GM12872 (cell line): ENCODE data around the gene LEFTY1.

Source experiments
- CTCF ChIP-seq: IDR thresholded peaks from 3 replicates; pipeline ENCODE4 v1.5.1; 2011; ENCODE audit warnings: low read depth, mild to moderate bottlenecking, low read length, moderate library complexity; ENCODE audit not compliant: insufficient read depth

LEFTY1 gene

GRCh38 chr1:225930566-225930965 is 41.6 kb upstream of the LEFTY1 start:
- no peak for TF ChIP-seq CTCF

DNA sequence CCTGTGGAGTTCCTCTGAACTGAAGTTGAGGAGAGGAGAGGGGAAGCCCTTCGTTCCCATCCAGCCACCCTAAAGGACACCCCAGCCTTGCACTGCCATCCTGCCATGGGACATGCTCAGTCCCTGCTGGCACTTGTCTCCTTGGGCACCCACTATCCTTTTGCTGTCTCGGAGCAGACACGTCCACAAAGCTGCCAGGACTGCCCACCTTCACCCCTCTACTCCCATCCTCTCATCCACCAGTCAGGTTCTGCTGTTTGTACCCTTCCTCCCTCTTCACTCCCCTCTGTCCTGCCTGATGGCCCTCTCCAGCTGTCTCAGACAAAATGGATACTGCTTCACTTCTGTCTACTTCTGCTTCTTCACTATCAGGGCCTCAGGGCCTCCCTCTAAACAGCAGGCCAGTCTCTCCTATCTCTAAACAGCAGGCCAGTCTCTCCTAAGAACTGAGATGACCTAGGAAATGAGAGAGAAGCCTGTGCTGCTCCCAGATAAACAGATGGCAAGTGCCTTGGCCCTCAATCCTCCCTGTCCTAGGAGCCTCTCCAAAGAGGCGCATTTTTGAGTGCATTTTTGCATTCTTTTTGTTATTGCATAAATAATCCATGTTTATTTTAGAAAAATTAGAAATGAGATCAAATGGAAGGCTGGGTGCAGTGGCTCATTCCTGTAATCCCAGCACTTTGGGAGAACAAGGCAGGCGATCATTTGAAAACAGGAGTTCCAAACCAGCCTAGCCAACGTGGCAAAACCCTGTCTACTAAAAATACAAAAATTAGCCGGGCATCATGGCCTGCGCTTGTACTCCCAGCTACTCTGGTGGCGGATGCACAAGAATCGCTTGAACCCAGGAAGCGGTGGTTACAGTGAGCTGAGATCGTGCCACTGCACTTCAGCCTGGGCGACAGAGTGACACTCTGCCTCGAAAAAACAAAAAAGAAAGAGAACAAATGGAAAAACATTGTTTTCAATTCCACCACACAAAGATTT is 39.5 kb upstream of the LEFTY1 start:
- no peak for TF ChIP-seq CTCF

DNA sequence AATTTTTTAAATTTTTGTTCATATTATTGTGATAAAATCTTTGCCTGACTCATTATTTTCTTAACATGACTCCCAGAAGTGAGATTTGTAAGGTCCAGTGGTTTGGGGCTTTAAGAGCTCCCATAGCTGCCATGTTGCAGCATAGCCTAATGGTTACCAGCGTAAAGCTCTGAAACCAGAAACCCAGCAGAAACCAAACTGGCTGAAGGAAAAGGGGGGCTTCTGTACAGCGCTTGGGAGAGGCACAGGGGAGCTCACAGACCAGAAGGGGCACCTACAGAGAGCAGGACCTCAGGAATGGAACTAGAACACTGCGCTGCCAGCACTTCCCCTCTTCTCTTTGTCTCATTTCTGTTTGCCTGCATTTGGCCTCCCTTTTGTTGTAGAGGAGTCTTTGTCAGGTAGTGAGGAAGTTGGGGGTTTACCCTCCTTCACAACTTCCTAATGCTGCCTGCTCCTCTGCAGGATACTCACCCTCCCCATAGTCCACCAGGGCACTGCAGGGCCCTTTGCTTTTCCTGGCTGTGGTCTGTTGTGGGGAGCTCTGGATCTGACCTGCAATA is 37.7 kb upstream of the LEFTY1 start:
- TF ChIP-seq CTCF: no peak

DNA sequence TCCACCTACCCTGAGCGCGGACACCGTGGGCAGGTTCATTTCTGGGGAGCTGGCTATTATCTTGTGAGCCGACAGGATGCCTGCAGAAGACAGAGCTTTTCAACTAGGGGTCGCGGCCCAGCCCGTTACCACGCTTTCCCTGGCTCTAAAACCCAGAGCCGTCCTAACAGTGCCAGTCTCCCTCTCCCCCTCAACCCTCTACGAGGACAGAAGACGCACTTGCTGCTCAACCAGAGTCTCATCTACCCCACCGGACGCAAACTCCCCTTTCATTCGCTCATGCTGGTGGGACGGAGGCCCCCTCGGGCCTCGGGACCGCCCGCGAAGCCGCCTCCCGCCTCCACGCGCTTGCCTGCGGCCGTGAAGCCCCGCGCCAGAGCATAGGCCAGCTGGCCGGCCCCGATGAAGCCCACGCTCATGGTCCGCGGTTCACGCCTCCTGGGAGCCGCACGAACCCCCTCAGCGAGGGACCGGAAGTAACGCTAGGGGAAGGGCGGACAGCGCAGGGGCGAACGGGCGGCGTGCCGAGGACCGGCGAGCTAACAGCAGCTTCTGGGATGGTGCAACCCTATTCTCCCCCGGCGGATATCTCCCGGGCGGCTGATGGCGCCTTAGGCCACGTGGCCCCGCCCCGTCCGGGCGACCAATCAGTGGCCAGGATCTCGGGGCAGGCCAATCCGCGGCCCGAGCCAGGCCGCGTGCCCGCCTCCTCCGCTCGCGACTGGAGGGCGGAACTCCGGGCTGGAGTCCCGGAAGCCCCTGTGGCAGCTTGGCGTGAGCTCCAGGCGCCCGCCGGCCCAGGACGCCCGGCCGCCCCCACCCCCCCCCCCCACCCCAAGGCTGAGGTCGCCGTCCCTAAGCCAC is 35.0 kb upstream of the LEFTY1 start, which contains the start of gene PYCR2:
TSS of gene PYCR2 (minus strand) at position 559 of the 864 bp plus-strand sequence. CDS start at position 419, 140 bp downstream.
- no peak for TF ChIP-seq CTCF

DNA sequence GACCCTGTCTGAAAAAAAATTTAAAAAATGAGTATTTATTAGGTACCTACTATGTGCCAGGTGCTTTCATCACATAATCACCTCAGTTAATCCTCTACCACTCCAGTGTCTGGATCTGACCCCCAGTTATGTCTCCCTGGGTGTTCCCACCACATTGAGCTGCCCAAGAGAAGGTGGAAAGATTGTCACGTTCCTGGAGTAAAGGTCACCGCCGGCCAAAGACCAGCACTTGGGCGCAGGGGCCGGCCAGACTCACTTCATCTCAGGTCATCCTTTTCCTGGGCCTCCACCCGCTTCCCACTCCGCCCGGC is 34.4 kb upstream of the LEFTY1 start:
- TF ChIP-seq CTCF: no peak

DNA sequence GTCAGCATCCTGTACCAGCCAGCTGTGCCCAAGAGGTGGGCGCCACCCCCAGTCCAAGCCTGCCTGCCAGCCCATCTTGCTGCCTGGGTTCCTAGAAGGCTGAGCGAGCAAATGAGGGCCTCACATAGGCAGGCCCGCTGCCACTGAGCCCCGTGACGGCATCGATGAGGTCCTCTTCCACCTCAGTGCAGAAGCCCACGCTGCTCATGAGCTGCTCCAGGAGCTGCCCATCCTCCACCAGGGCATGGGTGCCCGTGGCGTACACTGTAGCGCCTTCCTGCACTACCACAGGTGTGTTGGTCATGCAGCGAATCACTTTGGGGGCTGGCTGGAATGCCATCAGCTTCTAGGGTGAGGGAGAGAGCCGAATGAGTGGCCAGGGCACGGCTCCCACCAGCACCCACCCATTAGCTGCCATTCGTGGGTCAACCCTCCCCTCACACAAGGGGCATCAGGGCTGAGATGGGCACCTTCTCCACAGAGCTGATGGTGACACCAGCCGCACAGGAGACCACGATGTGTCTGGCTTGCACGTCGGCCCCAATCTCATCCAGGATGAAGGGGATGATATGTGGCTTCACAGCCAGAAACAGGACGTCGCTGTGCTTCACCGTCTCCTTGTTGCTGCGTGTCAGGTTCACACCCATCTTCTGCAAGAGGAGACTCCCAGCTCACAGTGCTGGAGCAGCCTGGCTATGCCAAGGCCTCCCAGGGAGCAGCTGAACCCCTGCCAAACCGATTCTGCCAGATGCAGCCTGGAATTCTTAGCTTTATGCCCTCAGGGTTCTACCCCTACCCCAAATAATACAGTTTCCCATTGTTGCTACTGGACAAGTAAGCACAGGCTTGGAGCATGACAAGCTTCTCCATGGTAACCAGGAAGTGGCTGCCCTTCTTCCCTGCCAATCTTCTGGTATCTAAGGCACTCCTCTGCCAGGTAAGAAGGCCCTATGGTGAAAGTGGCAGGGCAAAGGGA is 33.1 kb upstream of the LEFTY1 start:
- TF ChIP-seq CTCF: no peak
